Endothelial cell of umbilical vein (primary cell): ENCODE results near the gene C20orf202.

Source experiments
- EZH2 ChIP-seq: IDR thresholded peaks from 2 replicates; pipeline ENCODE4 v1.6.1; 2012; ENCODE audit warnings: borderline replicate concordance, low read depth, mild to moderate bottlenecking, moderate library complexity, low read length, inconsistent platforms; ENCODE audit not compliant: severe bottlenecking
- FOS ChIP-seq: IDR thresholded peaks from 2 replicates; pipeline ENCODE4 v1.6.1; 2011; ENCODE audit warnings: mild to moderate bottlenecking, low read length, moderate library complexity, borderline replicate concordance; ENCODE audit not compliant: insufficient read depth
- JUN ChIP-seq: IDR thresholded peaks from 2 replicates; pipeline ENCODE4 v1.6.1; 2011; ENCODE audit warnings: borderline replicate concordance, low read depth; ENCODE audit not compliant: insufficient read length, insufficient read depth
- MYC ChIP-seq: IDR thresholded peaks from one replicate; pipeline ENCODE4 v1.6.1; 2011; ENCODE audit warnings: mild to moderate bottlenecking, low read depth, low read length
- POLR2A ChIP-seq: IDR thresholded peaks from 2 replicates; pipeline ENCODE4 v1.6.1; 2012; ENCODE audit warnings: low read depth, mild to moderate bottlenecking, control low read depth, low read length
- POLR2AphosphoS5 ChIP-seq: IDR thresholded peaks from 2 replicates; pipeline ENCODE4 v1.6.1; 2012; ENCODE audit warnings: low read depth, mild to moderate bottlenecking, control low read depth, low read length, moderate library complexity; ENCODE audit not compliant: insufficient read depth
- TF ChIP-seq, protein P1 (sequence below), 2 donors: IDR thresholded peaks; 1 replicate in 1 of 2; 2 replicates in 1 of 2; pipeline ENCODE4 v1.5.1; 2011; ENCODE audit warnings: low read length in 2 of 2, mild to moderate bottlenecking in 2 of 2, moderate library complexity in 2 of 2, control low read depth in 1 of 2, inconsistent platforms in 1 of 2, low read depth in 1 of 2; ENCODE audit not compliant: insufficient read depth in 1 of 2; ENCODE audit errors: extremely low read depth in 1 of 2
- TF ChIP-seq, protein P2 (sequence below): IDR thresholded peaks from 2 replicates; pipeline ENCODE4 v1.6.1; 2011; ENCODE audit not compliant: insufficient read depth, insufficient read length

GRCh38 chr20:1190847-1191246 lies 12.4 kb upstream of the C20orf202 start:
- TF ChIP-seq, protein P1, sequence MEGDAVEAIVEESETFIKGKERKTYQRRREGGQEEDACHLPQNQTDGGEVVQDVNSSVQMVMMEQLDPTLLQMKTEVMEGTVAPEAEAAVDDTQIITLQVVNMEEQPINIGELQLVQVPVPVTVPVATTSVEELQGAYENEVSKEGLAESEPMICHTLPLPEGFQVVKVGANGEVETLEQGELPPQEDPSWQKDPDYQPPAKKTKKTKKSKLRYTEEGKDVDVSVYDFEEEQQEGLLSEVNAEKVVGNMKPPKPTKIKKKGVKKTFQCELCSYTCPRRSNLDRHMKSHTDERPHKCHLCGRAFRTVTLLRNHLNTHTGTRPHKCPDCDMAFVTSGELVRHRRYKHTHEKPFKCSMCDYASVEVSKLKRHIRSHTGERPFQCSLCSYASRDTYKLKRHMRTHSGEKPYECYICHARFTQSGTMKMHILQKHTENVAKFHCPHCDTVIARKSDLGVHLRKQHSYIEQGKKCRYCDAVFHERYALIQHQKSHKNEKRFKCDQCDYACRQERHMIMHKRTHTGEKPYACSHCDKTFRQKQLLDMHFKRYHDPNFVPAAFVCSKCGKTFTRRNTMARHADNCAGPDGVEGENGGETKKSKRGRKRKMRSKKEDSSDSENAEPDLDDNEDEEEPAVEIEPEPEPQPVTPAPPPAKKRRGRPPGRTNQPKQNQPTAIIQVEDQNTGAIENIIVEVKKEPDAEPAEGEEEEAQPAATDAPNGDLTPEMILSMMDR (IDR thresholded peaks at IDR 0.05; ENCODE audit: extremely low read depth in 1 of 2, insufficient read depth in 1 of 2, low read depth in 1 of 2, low read length in 2 of 2), result no peak
- TF ChIP-seq POLR2A, result no peak
- TF ChIP-seq POLR2AphosphoS5, result no peak
- TF ChIP-seq EZH2, result no peak
- TF ChIP-seq, protein P2, sequence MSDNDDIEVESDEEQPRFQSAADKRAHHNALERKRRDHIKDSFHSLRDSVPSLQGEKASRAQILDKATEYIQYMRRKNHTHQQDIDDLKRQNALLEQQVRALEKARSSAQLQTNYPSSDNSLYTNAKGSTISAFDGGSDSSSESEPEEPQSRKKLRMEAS, result no peak
- no peak for TF ChIP-seq JUN
- no peak for TF ChIP-seq MYC
- TF ChIP-seq FOS, result no peak
